Upper lobe of left lung (tissue), 6 donors: ENCODE data around the gene POLE2. TPM values are rescaled to one million over a fixed set of nuclear protein-coding genes. Genes with fewer than 3 reads are reported as not detected.

ENCODE experiments used
- ATAC-seq, 2 donors: fragments of 200-7000 bp; cut with Tn5 transposase; one replicate each; pipeline ENCODE4 v1.9.1; 2022; ENCODE audit warnings: mild to moderate bottlenecking in 2 of 2, moderate library complexity in 2 of 2; ENCODE audit not compliant: low FRiP score in 2 of 2
- DNase-seq, 2 donors: peaks; one replicate each; pipeline ENCODE4 v3.0.0-alpha.2; 2019 to 2020
- H3K27ac ChIP-seq, 4 donors: fragments of 200-600 bp; sonication (generic); one replicate each; pipeline ENCODE4 v1.5.1; 2016 to 2019
- H3K27me3 ChIP-seq, 4 donors: fragments of 200-600 bp; sonication (generic); one replicate each; pipeline ENCODE4 v1.5.1; 2017 to 2019
- H3K36me3 ChIP-seq, 4 donors: fragments of 200-600 bp; sonication (generic); one replicate each; pipeline ENCODE4 v1.5.1; 2016 to 2019
- H3K4me1 ChIP-seq, 4 donors: fragments of 200-600 bp; sonication (generic); one replicate each; pipeline ENCODE4 v1.5.1; 2018 to 2019
- H3K4me3 ChIP-seq, 4 donors: fragments of 200-600 bp; sonication (generic); one replicate each; pipeline ENCODE4 v1.5.1; 2017 to 2019; ENCODE audit warnings: mild to moderate bottlenecking in 2 of 4, moderate library complexity in 1 of 4
- H3K9me3 ChIP-seq, 4 donors: fragments of 200-600 bp; sonication (generic); one replicate each; pipeline ENCODE4 v1.5.1; 2018 to 2019
- CTCF ChIP-seq, 6 experiments: fragments of 450-650 bp in 4 of 6; fragments of 200-600 bp in 2 of 6; sonication (generic) in 2 of 6; IDR thresholded peaks; one replicate each; pipeline ENCODE4 v1.5.1; 2016 to 2019; ENCODE audit warnings: antibody characterized with exemption in 6 of 6
- EP300 ChIP-seq, 4 donors: sonication (generic); formaldehyde crosslinking; IDR thresholded peaks; one replicate each; pipeline ENCODE4 v1.5.1; 2017; ENCODE audit warnings: antibody characterized with exemption in 4 of 4, control low read depth in 2 of 4
- POLR2A ChIP-seq, 4 donors: fragments of 450-650 bp; IDR thresholded peaks; one replicate each; pipeline ENCODE4 v1.5.1; 2016 to 2017; ENCODE audit warnings: antibody characterized with exemption in 4 of 4, mild to moderate bottlenecking in 2 of 4
- POLR2AphosphoS5 ChIP-seq, 2 donors: sonication (generic); formaldehyde crosslinking; IDR thresholded peaks; one replicate each; pipeline ENCODE4 v1.5.1; 2017; ENCODE audit warnings: antibody characterized with exemption in 2 of 2
- WGBS, 2 donors: methylation state at CpG; one replicate each; pipeline ENCODE4 v1.1.5; 2017 to 2018; 5-methylcytosine and 5-hydroxymethylcytosine counted together
- total RNA-seq, 6 donors: library from RNA; depleted of rRNA in 4 of 6; stranded (reverse); fragments of >200 nt in 4 of 6; gene quantifications; one replicate each; pipeline versions ENCODE4 v1.1.0 to v1.2.1, GENCODE V29; 2016 to 2021
- donor health status: DM: no; HTN: no; CAD: no; lungs with moderate emphysema.
- donor health status: DM: no; HTN: yes; CAD: no; lungs with severe emphysema.

POLE2 gene
- total RNA-seq, 6 donors from 2014 or later, result 0.49 to 2.7 (median 2.1) TPM

- DNase-seq (peak; percentile 75 to 93), ATAC-seq (peak; percentile 75)
- peak within 1 kb of the TSS; percentile 80 to 94 (median 88) for H3K4me3 ChIP-seq
- H3K27ac ChIP-seq, result peak within 1 kb of the TSS; percentile 87 to 98 (median 94)
- no peaks in the 10 kb centered on the region for H3K9me3 ChIP-seq
- TF ChIP-seq POLR2AphosphoS5 (IDR thresholded peaks at IDR 0.05), result peak in 1 of 2 donors; percentile 4
- TF ChIP-seq CTCF (IDR thresholded peaks at IDR 0.05), result no peak
- TF ChIP-seq POLR2A (IDR thresholded peaks at IDR 0.05), result no peak
- no peak for TF ChIP-seq EP300 (IDR thresholded peaks at IDR 0.05)
- peaks cover 0 to 6% (median 0%) of the 10 kb centered on the region in 4 donors for H3K36me3 ChIP-seq
- 0% methylated on average over 10 to 20 of the region's 80 CpGs for WGBS, 2 donors
- H3K27me3 ChIP-seq, result no peaks in the 10 kb centered on the region
- H3K4me1 ChIP-seq, result peaks cover 21 to 51% (median 24%) of the 10 kb centered on the region in 4 donors
Observed at GRCh38 chr14:49634547-49635334, 53.3 kb downstream of the POLE2 start, which contains the start of gene DNAAF2. TSS of gene DNAAF2 (minus strand) at chr14:49635244. CDS start at chr14:49635149, 95 bp downstream.

GRCh38 chr14:49633640-49634546 lies 54.1 kb downstream of the POLE2 start:
- Histone ChIP-seq H3K9me3 (no peaks in the 10 kb centered on the region), H3K4me3 (peak overlapping the region; percentile 80 to 94 (median 88)), H3K27me3 (no peaks in the 10 kb centered on the region), H3K36me3 (peaks cover 0 to 6% (median 0%) of the 10 kb centered on the region in 4 donors), H3K27ac (peak overlapping the region; percentile 87 to 98 (median 94)), H3K4me1 (peaks cover 21 to 48% (median 24%) of the 10 kb centered on the region in 4 donors)
- peak; percentile 72 to 96 (median 88) for TF ChIP-seq CTCF (IDR thresholded peaks at IDR 0.05)
- TF ChIP-seq EP300 (IDR thresholded peaks at IDR 0.05), result no peak
- TF ChIP-seq POLR2AphosphoS5 (IDR thresholded peaks at IDR 0.05), result peak; percentile 72
- peak in 3 of 4 donors; percentile 62 to 92 (median 91) for TF ChIP-seq POLR2A (IDR thresholded peaks at IDR 0.05)
- DNase-seq (peak; percentile 97 to 98), ATAC-seq (peak; percentile 97 to 98)
- 0 to 1% methylated on average over 13 to 44 of the region's 101 CpGs for WGBS, 2 donors

- ATAC-seq, result no peak
- H3K27ac ChIP-seq, result peak overlapping the region in 1 of 4 donors; percentile 31
- TF ChIP-seq POLR2A (IDR thresholded peaks at IDR 0.05) (no peak), CTCF (IDR thresholded peaks at IDR 0.05) (no peak), EP300 (IDR thresholded peaks at IDR 0.05) (no peak), POLR2AphosphoS5 (IDR thresholded peaks at IDR 0.05) (no peak)
- no peaks in the 10 kb centered on the region for H3K27me3 ChIP-seq
- peaks cover 32 to 36% (median 33%) of the 10 kb centered on the region in 4 donors for H3K4me1 ChIP-seq
- H3K4me3 ChIP-seq, result no peak overlapping the region
- 78 to 80% methylated on average over 6 of the region's 6 CpGs for WGBS, 2 donors
- H3K9me3 ChIP-seq, result no peaks in the 10 kb centered on the region
- peaks cover 0 to 17% (median 0%) of the 10 kb centered on the region in 4 donors for H3K36me3 ChIP-seq
- DNase-seq, result no peak
Observed at GRCh38 chr14:49623941-49624839, 63.8 kb downstream of the POLE2 start.

GRCh38 chr14:49623387-49623786 lies 64.6 kb downstream of the POLE2 start:
- Histone ChIP-seq H3K9me3 (no peaks in the 10 kb centered on the region), H3K4me1 (peaks cover 36 to 44% (median 39%) of the 10 kb centered on the region in 4 donors), H3K36me3 (peaks cover under 1 to 22% (median 4%) of the 10 kb centered on the region in 4 donors), H3K27ac (no peak overlapping the region), H3K4me3 (peak overlapping the region in 1 of 4 donors; percentile 98), H3K27me3 (no peaks in the 10 kb centered on the region)
- DNase-seq, result no peak
- no peak for TF ChIP-seq CTCF (IDR thresholded peaks at IDR 0.05)
- TF ChIP-seq POLR2A (IDR thresholded peaks at IDR 0.05), result no peak
- TF ChIP-seq EP300 (IDR thresholded peaks at IDR 0.05), result no peak
- no peak for TF ChIP-seq POLR2AphosphoS5 (IDR thresholded peaks at IDR 0.05)
- 64 to 72% methylated on average over 3 of the region's 3 CpGs for WGBS, 2 donors
- ATAC-seq, result no peak
